ENCODE results near the gene FOXR1.
"Not testable (repeated sequence)": the region's sequence is repeated elsewhere in the genome, so short reads cannot be mapped to it uniquely, and the experiment has no call there.

- TF ChIP-seq ZNF274 (IDR thresholded peaks at IDR 0.05; ENCODE audit: low read depth, low read length); YY1 (IDR thresholded peaks at IDR 0.05; ENCODE audit: insufficient read depth, insufficient read length): not testable (repeated sequence)
These were observed 2.1 kb upstream of the FOXR1 start for GRCh38 chr11:118969508-118969907.

Data from NT2/D1 (cell line).